ENCODE data around the gene FAM221B.

The FAM221B gene

GRCh38 chr9:35826071-35826701 is 2.3 kb downstream of the FAM221B start:
- H3K79me1 ChIP-seq (ENCODE audit: low read length) = no peaks in the 10 kb centered on the region
- H3K56ac ChIP-seq (ENCODE audit: low read length) = no peak overlapping the region
- H3K4me3 ChIP-seq (ENCODE audit: low read length) = no peak overlapping the region
- no peak overlapping the region for H3K27ac ChIP-seq (ENCODE audit: low read depth, low read length)
- no peaks in the 10 kb centered on the region for H3K36me3 ChIP-seq (ENCODE audit: control insufficient read depth, insufficient read depth, low read length)
- H4K5ac ChIP-seq (ENCODE audit: low read length) = no peak overlapping the region
- no peak overlapping the region for H2AK5ac ChIP-seq (ENCODE audit: low read length)
- H3K27me3 ChIP-seq (ENCODE audit: insufficient read depth, low read length, poor library complexity) = no peaks in the 10 kb centered on the region
- no peak overlapping the region for H3K23ac ChIP-seq (ENCODE audit: low read length)
- H3K9ac ChIP-seq (ENCODE audit: low read length) = no peak overlapping the region
- peak; percentile 76 for DNase-seq
- H2BK15ac ChIP-seq (replicated peaks; ENCODE audit: low read depth) = no peak overlapping the region
- no peak overlapping the region for H3K4me2 ChIP-seq (ENCODE audit: low read length)
- no peak overlapping the region for H2BK5ac ChIP-seq (ENCODE audit: low read length)
- no CpG with 5 or more reads among the region's 4 CpGs for WGBS (ENCODE audit: extremely low coverage, insufficient coverage, low lambda C conversion rate)
- H4K8ac ChIP-seq (ENCODE audit: low read depth, low read length) = no peak overlapping the region
- H3K4me1 ChIP-seq (ENCODE audit: control insufficient read depth, low read depth, low read length) = peaks cover 6% of the 10 kb centered on the region
- no peak overlapping the region for H3K18ac ChIP-seq (ENCODE audit: low read length)
- H3K79me2 ChIP-seq (ENCODE audit: control insufficient read depth, insufficient read depth, low read length) = no peaks in the 10 kb centered on the region
- H3K4ac ChIP-seq (ENCODE audit: low read depth, low read length) = no peak overlapping the region
- no peak overlapping the region for H2BK120ac ChIP-seq (ENCODE audit: low read depth, low read length)

GRCh38 chr9:35822926-35823325 is 5.6 kb downstream of the FAM221B start:
- no peak for DNase-seq
- Histone ChIP-seq H3K27ac (ENCODE audit: low read depth, low read length) (no peak overlapping the region), H2BK120ac (ENCODE audit: low read depth, low read length) (no peak overlapping the region), H3K4me1 (ENCODE audit: control insufficient read depth, low read depth, low read length) (no peaks in the 10 kb centered on the region), H3K27me3 (ENCODE audit: insufficient read depth, low read length, poor library complexity) (no peaks in the 10 kb centered on the region), H3K4ac (ENCODE audit: low read depth, low read length) (no peak overlapping the region), H3K4me2 (ENCODE audit: low read length) (no peak overlapping the region), H3K56ac (ENCODE audit: low read length) (no peak overlapping the region), H4K8ac (ENCODE audit: low read depth, low read length) (no peak overlapping the region), H3K18ac (ENCODE audit: low read length) (no peak overlapping the region), H3K23ac (ENCODE audit: low read length) (no peak overlapping the region), H2BK5ac (ENCODE audit: low read length) (no peak overlapping the region), H2BK15ac (replicated peaks; ENCODE audit: low read depth) (no peak overlapping the region), H3K79me1 (ENCODE audit: low read length) (no peaks in the 10 kb centered on the region), H3K9ac (ENCODE audit: low read length) (no peak overlapping the region), H3K79me2 (ENCODE audit: control insufficient read depth, insufficient read depth, low read length) (no peaks in the 10 kb centered on the region), H2AK5ac (ENCODE audit: low read length) (no peak overlapping the region), H3K4me3 (ENCODE audit: low read length) (no peak overlapping the region), H4K5ac (ENCODE audit: low read length) (no peak overlapping the region), H3K36me3 (ENCODE audit: control insufficient read depth, insufficient read depth, low read length) (no peaks in the 10 kb centered on the region)

- Histone ChIP-seq H3K27me3 (ENCODE audit: insufficient read depth, low read length, poor library complexity) (no peaks in the 10 kb centered on the region), H3K79me1 (ENCODE audit: low read length) (no peaks in the 10 kb centered on the region), H3K36me3 (ENCODE audit: control insufficient read depth, insufficient read depth, low read length) (no peaks in the 10 kb centered on the region), H3K4me3 (ENCODE audit: low read length) (no peak overlapping the region), H4K8ac (ENCODE audit: low read depth, low read length) (no peak overlapping the region), H2AK5ac (ENCODE audit: low read length) (no peak overlapping the region), H2BK120ac (ENCODE audit: low read depth, low read length) (no peak overlapping the region), H3K4me2 (ENCODE audit: low read length) (no peak overlapping the region), H3K9ac (ENCODE audit: low read length) (no peak overlapping the region), H3K18ac (ENCODE audit: low read length) (no peak overlapping the region), H3K79me2 (ENCODE audit: control insufficient read depth, insufficient read depth, low read length) (no peaks in the 10 kb centered on the region), H3K4ac (ENCODE audit: low read depth, low read length) (no peak overlapping the region), H2BK15ac (replicated peaks; ENCODE audit: low read depth) (no peak overlapping the region), H3K23ac (ENCODE audit: low read length) (no peak overlapping the region), H2BK5ac (ENCODE audit: low read length) (no peak overlapping the region), H3K27ac (ENCODE audit: low read depth, low read length) (no peak overlapping the region), H3K56ac (ENCODE audit: low read length) (no peak overlapping the region), H3K4me1 (ENCODE audit: control insufficient read depth, low read depth, low read length) (no peaks in the 10 kb centered on the region), H4K5ac (ENCODE audit: low read length) (no peak overlapping the region)
- DNase-seq = no peak
These were observed 8.5 kb downstream of the FAM221B start for GRCh38 chr9:35820076-35820475.

GRCh38 chr9:35818341-35818740 is 10.2 kb downstream of the FAM221B start:
- H2BK15ac ChIP-seq (replicated peaks; ENCODE audit: low read depth) = no peak overlapping the region
- no peak overlapping the region for H4K8ac ChIP-seq (ENCODE audit: low read depth, low read length)
- H3K4me1 ChIP-seq (ENCODE audit: control insufficient read depth, low read depth, low read length) = peaks cover 4% of the 10 kb centered on the region
- no peak overlapping the region for H3K4me2 ChIP-seq (ENCODE audit: low read length)
- H3K79me2 ChIP-seq (ENCODE audit: control insufficient read depth, insufficient read depth, low read length) = no peaks in the 10 kb centered on the region
- no peak overlapping the region for H3K18ac ChIP-seq (ENCODE audit: low read length)
- H3K56ac ChIP-seq (ENCODE audit: low read length) = no peak overlapping the region
- H3K4ac ChIP-seq (ENCODE audit: low read depth, low read length) = no peak overlapping the region
- no peak overlapping the region for H3K4me3 ChIP-seq (ENCODE audit: low read length)
- H2BK120ac ChIP-seq (ENCODE audit: low read depth, low read length) = no peak overlapping the region
- DNase-seq = no peak
- H2AK5ac ChIP-seq (ENCODE audit: low read length) = no peak overlapping the region
- no peak overlapping the region for H2BK5ac ChIP-seq (ENCODE audit: low read length)
- no peak overlapping the region for H3K27ac ChIP-seq (ENCODE audit: low read depth, low read length)
- WGBS (ENCODE audit: extremely low coverage, insufficient coverage, low lambda C conversion rate) = no CpG with 5 or more reads among the region's 3 CpGs
- H3K27me3 ChIP-seq (ENCODE audit: insufficient read depth, low read length, poor library complexity) = no peaks in the 10 kb centered on the region
- no peak overlapping the region for H4K5ac ChIP-seq (ENCODE audit: low read length)
- no peak overlapping the region for H3K9ac ChIP-seq (ENCODE audit: low read length)
- H3K36me3 ChIP-seq (ENCODE audit: control insufficient read depth, insufficient read depth, low read length) = no peaks in the 10 kb centered on the region
- H3K23ac ChIP-seq (ENCODE audit: low read length) = no peak overlapping the region
- H3K79me1 ChIP-seq (ENCODE audit: low read length) = no peaks in the 10 kb centered on the region

GRCh38 chr9:35816708-35817107 is 11.8 kb downstream of the FAM221B start:
- Histone ChIP-seq H3K4me1 (ENCODE audit: control insufficient read depth, low read depth, low read length) (peaks cover 4% of the 10 kb centered on the region), H2BK120ac (ENCODE audit: low read depth, low read length) (no peak overlapping the region), H2AK5ac (ENCODE audit: low read length) (no peak overlapping the region), H3K4me3 (ENCODE audit: low read length) (no peak overlapping the region), H3K56ac (ENCODE audit: low read length) (no peak overlapping the region), H4K8ac (ENCODE audit: low read depth, low read length) (no peak overlapping the region), H3K79me2 (ENCODE audit: control insufficient read depth, insufficient read depth, low read length) (no peaks in the 10 kb centered on the region), H3K79me1 (ENCODE audit: low read length) (no peaks in the 10 kb centered on the region), H3K4me2 (ENCODE audit: low read length) (no peak overlapping the region), H4K5ac (ENCODE audit: low read length) (no peak overlapping the region), H3K9ac (ENCODE audit: low read length) (no peak overlapping the region), H2BK5ac (ENCODE audit: low read length) (no peak overlapping the region), H3K23ac (ENCODE audit: low read length) (no peak overlapping the region), H3K4ac (ENCODE audit: low read depth, low read length) (no peak overlapping the region), H3K27ac (ENCODE audit: low read depth, low read length) (no peak overlapping the region), H3K27me3 (ENCODE audit: insufficient read depth, low read length, poor library complexity) (no peaks in the 10 kb centered on the region), H3K36me3 (ENCODE audit: control insufficient read depth, insufficient read depth, low read length) (no peaks in the 10 kb centered on the region), H2BK15ac (replicated peaks; ENCODE audit: low read depth) (no peak overlapping the region), H3K18ac (ENCODE audit: low read length) (no peak overlapping the region)
- DNase-seq = peak; percentile 74
- no CpG with 5 or more reads among the region's 1 CpG for WGBS (ENCODE audit: extremely low coverage, insufficient coverage, low lambda C conversion rate)

- peak within 1 kb of the TSS; percentile 83 for H3K23ac ChIP-seq (ENCODE audit: low read length)
- H2BK15ac ChIP-seq (replicated peaks; ENCODE audit: low read depth) = no peak within 1 kb of the TSS
- peak within 1 kb of the TSS; percentile 76 for H3K4me3 ChIP-seq (ENCODE audit: low read length)
- H3K36me3 ChIP-seq (ENCODE audit: control insufficient read depth, insufficient read depth, low read length) = no peaks in the 10 kb centered on the region
- no peaks in the 10 kb centered on the region for H3K79me1 ChIP-seq (ENCODE audit: low read length)
- WGBS (ENCODE audit: extremely low coverage, insufficient coverage, low lambda C conversion rate) = no CpG with 5 or more reads among the region's 52 CpGs
- peak within 1 kb of the TSS; percentile 99 for H3K27ac ChIP-seq (ENCODE audit: low read depth, low read length)
- peak; percentile 99 for DNase-seq
- H4K5ac ChIP-seq (ENCODE audit: low read length) = no peak within 1 kb of the TSS
- peak within 1 kb of the TSS; percentile 73 for H3K4me2 ChIP-seq (ENCODE audit: low read length)
- H2BK120ac ChIP-seq (ENCODE audit: low read depth, low read length) = no peak within 1 kb of the TSS
- H2BK5ac ChIP-seq (ENCODE audit: low read length) = peak within 1 kb of the TSS; percentile 61
- H3K79me2 ChIP-seq (ENCODE audit: control insufficient read depth, insufficient read depth, low read length) = no peaks in the 10 kb centered on the region
- H3K56ac ChIP-seq (ENCODE audit: low read length) = peak within 1 kb of the TSS; percentile 98
- no peak within 1 kb of the TSS for H2AK5ac ChIP-seq (ENCODE audit: low read length)
- peak within 1 kb of the TSS; percentile 94 for H3K9ac ChIP-seq (ENCODE audit: low read length)
- H3K4me1 ChIP-seq (ENCODE audit: control insufficient read depth, low read depth, low read length) = peaks cover 4% of the 10 kb centered on the region
- H4K8ac ChIP-seq (ENCODE audit: low read depth, low read length) = peak within 1 kb of the TSS; percentile 56
- peak within 1 kb of the TSS; percentile 49 for H3K4ac ChIP-seq (ENCODE audit: low read depth, low read length)
- H3K18ac ChIP-seq (ENCODE audit: low read length) = peak within 1 kb of the TSS; percentile 98
- no peaks in the 10 kb centered on the region for H3K27me3 ChIP-seq (ENCODE audit: insufficient read depth, low read length, poor library complexity)
These were observed 13.5 kb downstream of the FAM221B start, which contains the start of gene HINT2 for GRCh38 chr9:35814841-35815543. Gene HINT2 (minus strand): TSS chr9:35815042. CDS start chr9:35814979, 63 bp downstream.
